SKM-1 (cell line): ENCODE measurements around the gene RSBN1.
"Not testable (repeated sequence)": the region's sequence is repeated elsewhere in the genome, so short reads cannot be mapped to it uniquely, and the experiment has no call there.

Experiments
- DNase-seq: peaks from one replicate; lab custom pipeline; 2025; ENCODE audit not compliant: unreplicated experiment; lab: John Stamatoyannopoulos, UW

Gene RSBN1

DNA sequence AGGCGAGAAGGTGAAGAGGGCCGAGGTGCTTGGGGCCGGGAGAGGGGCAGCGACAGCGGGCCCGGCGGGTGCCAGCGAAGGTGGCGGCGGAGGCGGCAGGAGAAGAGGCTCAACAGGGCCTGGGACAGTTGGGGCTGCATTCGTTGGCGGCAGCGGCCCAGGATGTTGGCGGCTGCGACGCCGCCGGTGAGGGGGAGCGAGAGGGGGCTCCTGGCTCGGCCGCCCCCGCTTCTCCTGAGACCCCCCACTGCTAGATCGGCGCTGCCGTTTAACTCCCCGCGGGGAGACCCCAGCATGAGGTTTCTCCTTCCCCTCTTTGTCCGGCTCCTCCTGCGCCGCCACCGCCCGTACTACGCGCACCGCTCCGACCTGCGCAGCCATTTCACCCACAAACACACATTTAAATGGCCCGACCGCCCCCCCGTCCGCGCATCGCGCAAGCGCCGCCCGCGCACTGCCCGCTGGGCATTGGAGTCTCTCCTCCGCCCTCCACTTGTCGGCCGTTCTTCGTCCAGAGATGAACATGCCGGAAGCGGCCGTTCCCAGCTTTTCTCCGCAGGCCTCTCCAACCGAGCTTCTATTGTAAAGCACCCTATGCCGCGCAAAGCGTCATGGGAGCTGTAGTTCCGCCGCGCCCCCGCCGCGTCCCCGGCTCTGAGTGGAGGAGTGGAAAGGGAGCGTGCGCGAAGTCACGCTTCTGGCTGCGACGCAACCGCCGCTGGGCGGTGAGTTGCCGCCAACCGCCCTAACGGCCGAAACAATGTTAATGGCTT, at the start of gene RSBN1:
Gene RSBN1 (minus strand): TSS at position 589 of the 773 bp plus-strand sequence. CDS start 64 bp downstream, at position 525.
- DNase-seq: peak; percentile 98

DNA sequence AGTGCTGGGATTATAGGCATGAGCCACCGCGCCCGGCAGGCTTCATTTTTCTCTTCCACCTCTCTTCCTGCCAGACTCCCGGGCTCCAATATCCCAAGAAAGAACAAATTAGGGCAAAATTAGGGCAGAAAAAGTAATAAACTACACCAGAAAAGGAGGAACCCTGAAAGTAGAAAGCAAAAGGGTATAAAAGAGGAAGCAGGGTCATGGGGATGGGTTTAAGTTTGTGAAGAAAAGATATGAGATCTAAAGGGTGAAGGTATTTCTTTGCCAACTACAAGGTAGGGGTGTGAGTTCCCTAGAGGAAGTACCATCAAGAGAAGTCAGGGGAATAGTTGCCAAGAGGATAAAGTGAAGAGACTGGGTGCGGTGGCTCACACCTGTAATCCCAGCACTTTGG, 49.4 kb upstream of the RSBN1 start:
- peak; percentile 22 for DNase-seq

DNA sequence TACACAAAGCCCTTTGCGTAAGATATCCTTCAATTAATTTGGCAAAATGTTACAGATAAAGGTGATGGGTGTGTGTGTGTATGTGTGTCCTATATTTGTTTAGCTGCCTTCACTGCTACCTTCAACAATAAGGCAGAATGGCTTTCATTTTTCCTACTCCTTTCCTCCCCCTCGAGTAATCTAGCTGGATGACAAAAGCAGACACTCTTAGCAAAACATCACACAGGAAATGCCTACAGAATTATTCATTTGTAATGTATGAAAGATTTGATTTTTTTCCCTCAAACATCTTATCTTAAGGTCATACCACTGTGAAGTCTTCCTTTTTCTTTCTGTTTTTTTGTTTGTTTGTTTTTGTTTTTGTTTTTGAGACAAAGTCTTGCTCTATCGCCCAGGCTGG, 48.6 kb upstream of the RSBN1 start:
- no peak for DNase-seq

GRCh38 chr1:113859478-113860175, 47.4 kb upstream of the RSBN1 start:
- peak; percentile 48 for DNase-seq

- no peak for DNase-seq
Measured at GRCh38 chr1:113858982-113859381, 46.7 kb upstream of the RSBN1 start.

GRCh38 chr1:113858418-113858817, 46.1 kb upstream of the RSBN1 start:
- no peak for DNase-seq

DNA sequence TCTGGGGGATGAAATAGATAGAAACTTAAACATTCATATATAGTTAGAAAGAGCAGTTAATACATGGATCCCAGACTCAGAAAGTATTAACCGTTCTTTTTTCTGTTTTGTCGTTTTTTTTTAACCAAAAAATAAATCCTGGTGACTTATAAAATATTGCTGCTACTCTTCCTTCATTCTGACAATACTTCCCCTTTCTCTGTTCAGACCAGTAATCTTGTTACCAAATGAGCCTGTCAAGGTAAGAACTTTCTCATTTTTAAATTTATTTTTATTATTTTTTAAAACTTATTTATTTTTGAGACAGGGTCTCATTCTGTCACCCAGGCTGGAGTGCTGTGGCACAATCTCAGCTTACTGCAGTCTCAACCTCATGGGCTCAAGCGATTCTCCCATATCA, 45.5 kb upstream of the RSBN1 start:
- no peak for DNase-seq

- no peak for DNase-seq
Measured at GRCh38 chr1:113856401-113856790, 44.1 kb upstream of the RSBN1 start.

- DNase-seq: no peak
Measured at GRCh38 chr1:113855630-113856400, 43.5 kb upstream of the RSBN1 start.

GRCh38 chr1:113854234-113854633, 42.0 kb upstream of the RSBN1 start:
- no peak for DNase-seq

DNA sequence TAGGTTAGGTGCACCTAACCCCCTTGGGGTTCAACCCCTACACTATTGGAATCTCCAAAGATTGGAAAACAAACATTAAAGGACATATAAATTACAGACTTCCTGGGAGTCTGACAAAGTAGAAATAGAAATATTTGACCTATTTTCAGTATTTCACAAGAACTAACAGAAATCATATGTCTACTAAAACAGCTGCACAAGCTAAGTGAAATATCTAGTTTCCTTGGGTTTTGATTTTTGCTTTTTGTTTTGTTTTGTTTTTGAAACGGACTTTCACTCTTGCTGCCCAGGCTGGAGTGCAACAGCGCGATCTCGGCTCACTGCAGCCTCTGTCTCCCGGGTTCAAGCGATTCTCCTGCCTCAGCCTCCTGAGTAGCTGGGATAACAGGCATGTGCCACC, 40.4 kb upstream of the RSBN1 start:
- DNase-seq: not testable (repeated sequence)

DNA sequence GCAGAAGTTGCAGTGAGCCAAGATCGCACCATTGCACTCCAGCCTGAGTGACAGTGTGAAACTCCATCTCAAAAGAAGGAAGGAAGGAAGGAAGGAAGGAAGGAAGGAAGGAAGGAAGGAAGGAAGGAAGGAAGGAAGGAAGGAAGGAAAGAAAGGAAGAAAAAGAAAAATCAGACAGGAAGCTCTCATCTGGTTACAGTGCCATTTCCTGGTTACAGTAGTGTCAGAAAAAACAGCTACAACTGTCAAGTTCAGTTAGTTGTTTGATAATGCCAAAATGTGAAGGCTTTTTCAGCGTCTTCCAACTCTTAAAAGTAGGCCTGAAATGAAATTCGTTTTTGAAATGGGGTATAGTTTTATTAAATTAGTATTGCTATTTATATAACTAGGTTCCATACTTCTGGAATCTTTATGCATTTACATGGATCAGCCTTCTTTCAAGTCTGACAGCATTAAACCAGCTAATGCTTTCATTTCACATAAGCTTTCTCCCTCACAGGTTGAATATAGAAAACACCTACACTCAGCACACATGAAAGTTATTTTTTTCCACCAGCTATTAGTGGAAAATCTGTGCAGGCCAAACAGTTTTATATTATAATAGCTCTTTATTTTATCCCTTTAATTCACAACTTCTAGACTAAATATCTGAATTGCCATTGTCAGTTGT, 38.0 kb upstream of the RSBN1 start:
- DNase-seq: no peak

DNA sequence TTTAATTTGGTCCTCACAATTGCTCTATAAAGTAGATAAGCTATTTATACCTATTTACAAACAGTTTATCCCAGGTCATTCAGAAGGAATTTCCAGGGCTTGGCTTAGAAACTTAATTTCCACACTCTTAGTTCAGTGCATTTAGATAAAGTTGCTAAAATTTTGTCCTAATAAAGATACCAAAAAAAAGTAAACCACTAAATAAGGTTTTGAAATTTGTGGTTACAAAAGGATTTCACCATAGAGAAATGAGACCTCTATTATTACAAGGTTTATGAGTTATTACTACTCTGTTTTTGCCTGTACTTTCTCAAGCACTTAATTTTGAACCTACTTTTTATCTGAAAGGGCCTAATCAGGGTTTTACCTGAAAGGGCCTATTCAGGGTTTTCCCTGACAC, 36.8 kb upstream of the RSBN1 start:
- no peak for DNase-seq

DNA sequence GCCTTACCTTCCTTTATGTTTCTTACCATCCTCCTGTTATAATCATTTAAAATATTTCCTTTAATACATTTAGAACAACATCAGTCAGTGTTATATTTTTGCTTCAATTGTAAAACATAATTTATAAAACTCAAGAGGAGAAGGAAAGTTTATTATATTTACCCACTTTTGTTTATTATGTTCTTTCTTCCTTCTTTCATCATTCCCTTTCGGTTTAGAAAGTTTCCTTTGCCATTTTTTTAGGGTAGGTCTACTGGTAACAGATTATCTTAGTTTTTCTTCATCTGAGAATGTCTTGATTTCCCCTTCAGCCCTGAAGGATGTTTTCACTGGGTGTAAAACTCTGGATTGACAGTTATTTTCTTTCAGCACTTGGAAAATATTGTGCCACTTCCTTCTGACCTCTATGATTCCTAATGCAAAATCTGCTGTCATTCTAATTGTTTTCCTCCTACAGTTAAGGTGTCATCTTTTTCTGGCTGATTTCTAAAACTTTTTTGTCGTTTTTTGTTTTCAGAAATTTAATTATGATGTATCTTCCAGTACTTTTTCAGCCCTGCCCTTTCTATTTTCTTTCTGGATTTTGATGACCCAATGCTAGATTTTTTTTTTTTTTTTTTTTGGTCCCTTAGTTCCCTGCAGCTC, 34.2 kb upstream of the RSBN1 start:
- no peak for DNase-seq

- DNase-seq: no peak
Measured at GRCh38 chr1:113836534-113836933, 24.3 kb upstream of the RSBN1 start.

DNA sequence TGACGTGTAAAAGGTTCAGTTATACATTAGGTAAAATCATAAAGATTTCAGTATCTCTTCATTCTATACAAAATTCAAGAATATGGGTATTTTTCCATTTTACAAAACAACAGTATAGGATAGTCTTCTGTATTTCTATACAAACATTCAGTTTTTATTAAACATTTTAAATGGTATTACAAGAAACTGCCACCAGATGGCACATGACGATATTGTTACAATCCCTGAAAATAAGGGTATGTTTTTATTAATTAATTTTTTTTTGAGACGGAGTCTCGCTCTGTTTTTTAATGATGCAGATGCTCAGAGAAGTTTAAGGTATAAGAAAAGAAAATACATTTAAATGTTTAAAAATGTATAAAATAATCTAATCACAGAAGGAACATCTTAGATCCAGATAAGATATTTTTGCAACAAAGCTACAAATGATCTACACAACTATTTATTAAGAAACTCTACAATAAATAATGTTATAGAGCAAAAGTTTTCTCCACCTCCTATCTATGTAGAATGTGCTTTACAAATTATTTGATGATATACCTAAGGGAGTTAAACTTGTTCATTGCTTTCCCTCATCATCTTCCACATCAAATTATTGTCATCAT, 23.5 kb upstream of the RSBN1 start:
- peak; percentile 30 for DNase-seq

DNA sequence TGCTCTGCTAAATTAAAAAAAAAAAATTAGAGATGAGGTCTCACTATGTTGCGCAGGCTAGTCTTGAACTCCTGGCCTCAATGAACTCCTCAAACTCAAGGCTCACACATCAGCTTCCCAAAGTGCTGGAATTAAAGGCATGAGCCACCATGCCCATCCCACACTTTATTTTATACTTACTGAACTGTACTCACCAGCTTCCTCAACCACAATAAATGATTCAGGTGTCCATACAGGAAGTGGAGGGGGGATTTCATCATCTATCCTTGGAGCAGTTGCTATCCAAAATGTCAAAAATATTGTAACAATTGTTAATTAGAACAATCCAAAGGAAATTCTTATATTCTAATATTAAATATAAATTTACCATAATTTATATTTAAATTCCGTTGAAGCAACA, 22.4 kb upstream of the RSBN1 start:
- no peak for DNase-seq

- DNase-seq: no peak
Measured at GRCh38 chr1:113830039-113830438, 17.8 kb upstream of the RSBN1 start.

- DNase-seq: no peak
Measured at GRCh38 chr1:113821916-113822315, 9.6 kb upstream of the RSBN1 start.

DNA sequence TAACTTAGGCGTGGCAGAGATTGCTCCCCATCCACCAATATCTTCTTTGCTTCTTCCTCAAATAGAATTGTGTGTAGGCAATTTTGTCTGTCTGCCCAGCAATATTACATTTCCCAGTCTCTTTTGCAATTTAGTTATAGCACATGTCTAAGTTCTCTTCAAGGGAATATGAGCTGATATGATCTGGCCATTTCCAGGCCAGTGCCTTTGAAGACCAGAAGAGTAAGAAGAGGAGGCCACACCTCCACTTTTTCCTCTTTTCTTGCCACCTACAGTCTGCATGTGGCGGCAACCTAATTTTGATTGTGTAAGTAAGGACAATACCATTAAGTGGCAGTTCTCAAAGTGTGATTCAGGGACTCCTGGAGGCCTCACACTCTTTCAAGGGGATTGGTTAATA, 6.3 kb upstream of the RSBN1 start:
- no peak for DNase-seq
